BLaER1 treated with 17β-estradiol and CSF1 and Interleukin-3, amounts not matched to agents 10 nM and 100 nM (cell line): ENCODE data around the gene TCAF1.

ENCODE experiments used
- H3K27ac ChIP-seq, 11 experiments: shearing (Covaris generic); formaldehyde crosslinking; 2 replicates each; pipeline ENCODE4 v1.8.1; 2022
- H3K27me3 ChIP-seq, 11 experiments: shearing (Covaris generic); formaldehyde crosslinking; 2 replicates each; pipeline ENCODE4 v1.8.1; 2022
- H3K36me3 ChIP-seq, 11 experiments: shearing (Covaris generic); formaldehyde crosslinking; 2 replicates each; pipeline ENCODE4 v1.8.1; 2022
- H3K4me1 ChIP-seq, 10 experiments: shearing (Covaris generic); formaldehyde crosslinking; 2 replicates each; pipeline ENCODE4 v1.8.1; 2022
- H3K4me2 ChIP-seq, 11 experiments: shearing (Covaris generic); formaldehyde crosslinking; 2 replicates each; pipeline ENCODE4 v1.8.1; 2022
- H3K4me3 ChIP-seq, 10 experiments: shearing (Covaris generic); formaldehyde crosslinking; 2 replicates each; pipeline ENCODE4 v1.8.1; 2022
- H3K9ac ChIP-seq, 11 experiments: shearing (Covaris generic); formaldehyde crosslinking; 2 replicates each; pipeline ENCODE4 v1.8.1; 2022
- H3K9me3 ChIP-seq, 11 experiments: shearing (Covaris generic); formaldehyde crosslinking; replicated peaks in 1 of 11; 2 replicates each; pipeline ENCODE4 v1.8.1; 2022
- H4K20me1 ChIP-seq, 11 experiments: shearing (Covaris generic); formaldehyde crosslinking; 2 replicates each; pipeline ENCODE4 v1.8.1; 2022
- Cebpa-rat ChIP-seq, 11 experiments: shearing (Covaris generic); IDR thresholded peaks; 2 replicates each; pipeline ENCODE4 v1.8.1; 2022

Gene TCAF1

DNA sequence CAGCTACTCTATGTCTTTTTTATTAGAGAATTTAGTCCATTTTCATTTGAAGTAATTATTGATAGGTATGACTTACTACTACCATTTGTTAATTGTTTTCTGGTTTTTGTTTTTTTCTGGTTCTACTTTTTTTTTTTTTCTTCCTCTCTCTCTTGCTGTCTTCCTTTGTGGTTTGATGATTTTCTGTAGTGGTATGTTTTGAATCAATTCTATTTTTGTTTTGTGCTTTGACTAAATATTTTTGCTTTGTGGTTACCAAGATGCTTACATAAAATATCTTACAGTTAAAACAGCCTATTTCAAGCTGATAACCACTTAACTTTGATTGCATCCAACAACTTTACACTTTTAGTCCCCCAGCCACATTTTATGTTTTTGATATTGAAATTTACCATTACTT is 29.8 kb upstream of the TCAF1 start:
- Histone ChIP-seq H4K20me1 (no peaks in the 10 kb centered on the region), H3K4me2 (peak overlapping the region; percentile 59 to 72 (median 64)), H3K9me3 (peaks cover 10 to 31% (median 22%) of the 10 kb centered on the region in 11 experiments; a peak in 18 of 22 replicates), H3K4me1 (peaks cover 12 to 27% (median 17%) of the 10 kb centered on the region in 10 experiments), H3K36me3 (no peaks in the 10 kb centered on the region), H3K27ac (no peak overlapping the region), H3K4me3 (no peak overlapping the region), H3K27me3 (no peaks in the 10 kb centered on the region), H3K9ac (peak overlapping the region in 1 of 11 experiments; percentile 28; a peak in 1 of 22 replicates)
- TF ChIP-seq Cebpa-rat (IDR thresholded peaks at IDR 0.05): no peak

- Histone ChIP-seq H3K9ac (no peak overlapping the region), H3K27me3 (no peaks in the 10 kb centered on the region), H3K4me2 (no peak overlapping the region), H3K4me3 (no peak overlapping the region), H3K36me3 (no peaks in the 10 kb centered on the region), H3K4me1 (peaks cover 12 to 27% (median 17%) of the 10 kb centered on the region in 10 experiments), H3K27ac (no peak overlapping the region), H4K20me1 (no peaks in the 10 kb centered on the region), H3K9me3 (peaks cover 10 to 18% (median 13%) of the 10 kb centered on the region in 11 experiments; a peak in 18 of 22 replicates)
- TF ChIP-seq Cebpa-rat (IDR thresholded peaks at IDR 0.05): no peak
These were observed 27.4 kb upstream of the TCAF1 start for GRCh38 chr7:143929224-143929920.

DNA sequence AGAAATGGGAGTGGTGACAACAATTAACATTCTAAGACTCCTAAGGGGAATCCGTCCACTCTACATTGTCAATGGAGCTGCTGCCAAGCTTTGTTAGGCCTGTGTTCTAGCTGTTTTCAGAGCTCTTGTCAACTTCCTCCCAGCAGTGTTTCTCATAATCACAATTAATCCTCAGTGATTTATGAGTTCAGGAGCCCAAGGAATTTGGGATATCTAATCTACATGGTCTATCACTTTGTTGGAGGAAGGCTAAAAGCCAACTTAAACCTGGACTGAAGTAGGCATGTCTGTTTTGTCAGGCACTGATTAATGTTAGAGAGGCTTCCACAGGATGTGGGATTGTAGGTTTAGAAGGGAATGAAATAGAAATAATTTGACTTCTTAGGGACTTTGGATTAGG is 22.9 kb upstream of the TCAF1 start:
- Histone ChIP-seq H4K20me1 (no peaks in the 10 kb centered on the region), H3K27ac (no peak overlapping the region), H3K9ac (no peak overlapping the region), H3K27me3 (no peaks in the 10 kb centered on the region), H3K36me3 (no peaks in the 10 kb centered on the region), H3K9me3 (no peaks in the 10 kb centered on the region), H3K4me1 (peaks cover 0 to 6% (median 0%) of the 10 kb centered on the region in 10 experiments; a peak in 4 of 20 replicates), H3K4me2 (no peak overlapping the region), H3K4me3 (no peak overlapping the region)
- no peak for TF ChIP-seq Cebpa-rat (IDR thresholded peaks at IDR 0.05)

- Histone ChIP-seq H3K36me3 (no peaks in the 10 kb centered on the region), H3K4me2 (no peak overlapping the region), H3K4me3 (no peak overlapping the region), H3K27me3 (no peaks in the 10 kb centered on the region), H3K9me3 (no peaks in the 10 kb centered on the region; a peak in 1 of 22 replicates), H3K27ac (no peak overlapping the region), H3K4me1 (peaks cover 0 to 5% (median 0%) of the 10 kb centered on the region in 10 experiments; a peak in 1 of 20 replicates), H3K9ac (no peak overlapping the region), H4K20me1 (no peaks in the 10 kb centered on the region)
- no peak for TF ChIP-seq Cebpa-rat (IDR thresholded peaks at IDR 0.05)
These were observed 13.1 kb upstream of the TCAF1 start for GRCh38 chr7:143914938-143915652.

- TF ChIP-seq Cebpa-rat (IDR thresholded peaks at IDR 0.05): no peak
- H3K27me3 ChIP-seq: no peaks in the 10 kb centered on the region
- H3K27ac ChIP-seq: no peak overlapping the region
- H3K4me3 ChIP-seq: no peak overlapping the region
- H3K4me2 ChIP-seq: no peak overlapping the region
- no peak overlapping the region for H3K9ac ChIP-seq
- H3K9me3 ChIP-seq: no peaks in the 10 kb centered on the region; a peak in 1 of 22 replicates
- no peaks in the 10 kb centered on the region for H4K20me1 ChIP-seq
- H3K36me3 ChIP-seq: no peaks in the 10 kb centered on the region
- peaks cover 0 to 5% (median 0%) of the 10 kb centered on the region in 10 experiments; a peak in 1 of 20 replicates for H3K4me1 ChIP-seq
These were observed 12.1 kb upstream of the TCAF1 start for GRCh38 chr7:143913945-143914615.

DNA sequence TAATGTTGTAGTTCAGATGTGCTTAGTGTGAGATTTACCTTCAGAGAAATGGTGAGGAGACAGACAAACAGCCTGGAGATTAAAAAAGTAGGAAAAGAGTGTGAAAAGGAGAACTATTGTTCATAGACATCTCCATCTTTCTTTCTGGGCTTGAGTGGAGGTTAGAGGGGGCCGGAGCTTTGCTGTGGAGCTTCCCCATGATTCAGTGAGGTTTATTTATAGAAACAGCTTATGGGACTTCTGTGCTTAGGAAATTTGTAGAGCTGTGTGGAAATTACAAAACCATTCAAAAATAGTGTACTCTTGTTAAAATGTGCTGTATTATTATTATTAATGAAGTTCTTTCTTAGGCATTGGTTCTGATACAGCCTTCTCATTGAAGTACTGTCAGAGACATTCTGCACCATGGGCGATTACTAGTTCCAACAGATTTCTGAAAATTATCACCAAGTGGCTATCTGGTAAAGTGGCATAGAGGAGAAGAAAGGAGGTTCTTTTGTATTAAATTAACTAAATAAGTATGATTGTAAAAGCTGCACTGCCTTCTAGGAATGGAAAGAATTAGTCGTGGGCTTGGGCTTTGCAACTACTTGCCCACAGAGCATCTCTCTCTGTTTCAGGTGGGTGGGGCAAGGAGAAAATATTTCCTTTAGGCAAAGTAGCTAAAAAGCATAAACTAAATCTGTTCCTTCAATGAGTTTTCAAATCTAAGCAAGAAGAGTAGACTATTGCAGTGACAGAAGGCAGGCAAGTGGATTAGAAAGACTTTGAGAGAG is 8.7 kb upstream of the TCAF1 start:
- H3K27me3 ChIP-seq: no peaks in the 10 kb centered on the region
- no peak for TF ChIP-seq Cebpa-rat (IDR thresholded peaks at IDR 0.05)
- no peak overlapping the region for H3K27ac ChIP-seq
- H4K20me1 ChIP-seq: no peaks in the 10 kb centered on the region
- no peaks in the 10 kb centered on the region for H3K36me3 ChIP-seq
- no peaks in the 10 kb centered on the region for H3K9me3 ChIP-seq
- H3K9ac ChIP-seq: no peak overlapping the region
- no peak overlapping the region for H3K4me2 ChIP-seq
- peaks cover 0 to 5% (median 0%) of the 10 kb centered on the region in 10 experiments; a peak in 1 of 20 replicates for H3K4me1 ChIP-seq
- no peak overlapping the region for H3K4me3 ChIP-seq

DNA sequence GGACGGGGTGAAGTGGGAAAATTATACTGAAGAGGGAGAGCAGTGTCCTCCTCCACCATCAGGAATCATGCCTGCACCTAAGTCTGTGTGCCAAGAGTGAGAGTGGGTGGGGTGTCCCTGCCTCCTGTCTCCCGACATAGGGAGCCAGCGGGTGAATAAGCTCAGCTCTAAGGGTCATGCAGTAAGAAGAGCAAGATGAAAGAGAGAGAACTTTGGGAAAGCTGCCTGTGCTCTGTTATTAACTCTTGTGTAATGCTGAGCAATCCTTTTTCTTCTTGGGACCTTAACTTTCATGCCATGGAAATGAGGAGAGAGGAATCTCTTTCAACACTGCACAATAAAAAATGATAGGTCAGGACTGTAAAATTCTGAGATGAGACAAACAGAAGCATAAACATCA is 7.9 kb upstream of the TCAF1 start:
- no peaks in the 10 kb centered on the region for H4K20me1 ChIP-seq
- no peak overlapping the region for H3K4me3 ChIP-seq
- H3K9ac ChIP-seq: no peak overlapping the region
- H3K4me2 ChIP-seq: no peak overlapping the region
- H3K36me3 ChIP-seq: no peaks in the 10 kb centered on the region
- H3K27ac ChIP-seq: no peak overlapping the region
- no peaks in the 10 kb centered on the region for H3K9me3 ChIP-seq
- no peaks in the 10 kb centered on the region for H3K27me3 ChIP-seq
- TF ChIP-seq Cebpa-rat (IDR thresholded peaks at IDR 0.05): no peak
- H3K4me1 ChIP-seq: peaks cover 0 to 5% (median 0%) of the 10 kb centered on the region in 10 experiments; a peak in 1 of 20 replicates

- no peak for TF ChIP-seq Cebpa-rat (IDR thresholded peaks at IDR 0.05)
- Histone ChIP-seq H4K20me1 (no peaks in the 10 kb centered on the region), H3K4me1 (peaks cover 0 to 5% (median 0%) of the 10 kb centered on the region in 10 experiments; a peak in 1 of 20 replicates), H3K27ac (no peak overlapping the region), H3K9ac (no peak overlapping the region), H3K36me3 (no peaks in the 10 kb centered on the region), H3K4me2 (no peak overlapping the region), H3K4me3 (no peak overlapping the region), H3K27me3 (no peaks in the 10 kb centered on the region), H3K9me3 (no peaks in the 10 kb centered on the region)
These were observed 6.1 kb upstream of the TCAF1 start for GRCh38 chr7:143908120-143908519.

DNA sequence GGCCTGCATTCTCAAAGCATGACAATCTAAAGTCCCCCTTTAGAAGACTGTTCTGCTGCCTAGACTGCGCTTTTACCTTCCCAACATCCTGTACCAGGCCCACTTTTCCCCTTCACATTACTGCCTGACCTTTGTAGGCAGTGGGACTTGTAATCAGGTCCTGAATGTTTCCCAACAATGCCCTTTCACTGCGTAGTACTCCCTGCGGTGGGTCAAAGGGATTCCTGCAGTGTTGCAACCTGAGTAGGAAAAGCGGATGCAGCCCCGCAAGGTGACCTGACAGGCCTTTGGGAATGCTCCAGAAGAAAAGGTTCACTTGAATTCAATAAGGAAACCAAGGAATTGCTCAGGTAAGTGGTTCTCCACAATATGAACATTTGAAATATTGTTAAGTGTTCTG is 4.9 kb upstream of the TCAF1 start:
- no peaks in the 10 kb centered on the region for H4K20me1 ChIP-seq
- TF ChIP-seq Cebpa-rat (IDR thresholded peaks at IDR 0.05): no peak
- H3K27ac ChIP-seq: no peak overlapping the region
- no peak overlapping the region for H3K4me3 ChIP-seq
- H3K4me1 ChIP-seq: peaks cover 0 to 5% (median 0%) of the 10 kb centered on the region in 10 experiments; a peak in 1 of 20 replicates
- H3K27me3 ChIP-seq: no peaks in the 10 kb centered on the region
- no peak overlapping the region for H3K4me2 ChIP-seq
- no peaks in the 10 kb centered on the region for H3K9me3 ChIP-seq
- no peak overlapping the region for H3K9ac ChIP-seq
- H3K36me3 ChIP-seq: no peaks in the 10 kb centered on the region
